K562 (cell line): ENCODE data around the gene TRABD2B. TPM values are rescaled to one million over a fixed set of nuclear protein-coding genes. Genes with fewer than 3 reads are reported as not detected.

ENCODE experiments used
- ATAC-seq: fragments of 200-7000 bp; cut with Tn5 transposase; 3 replicates; pipeline ENCODE4 v1.9.1; 2020; ENCODE audit warnings: moderate library complexity
- BruUV-seq: library from RNA; stranded (reverse); fragments of 400-500 nt; replicated peaks from 2 replicates; lab custom pipeline; 2021; lab: Mats Ljungman, UMichigan
- CTCF ChIA-PET: fragments of 300-600 bp; formaldehyde crosslinking; extraction: SDS; loops from one replicate; lab custom pipeline; 2021; ENCODE audit warnings: low intra/inter-chr PET ratio; lab: Yijun Ruan, JAX
- POLR2A ChIA-PET: fragments of 300-600, 350-650 bp; sonication (Branson Sonifier 250); formaldehyde crosslinking; extraction: SDS; loops from one replicate; lab custom pipeline; 2021; ENCODE audit warnings: antibody characterized with exemption, inconsistent platforms; lab: Yijun Ruan, JAX
- DNase-seq, 4 experiments: peaks; one replicate each; pipeline versions ENCODE4 v3.0.0 to v3.0.0-alpha.2; 2011 to 2018; ENCODE audit warnings: low spot score in 3 of 4, mixed read lengths in 3 of 4; ENCODE audit errors: extremely low read depth in 1 of 4
- FAIRE-seq: peaks from 2 replicates; lab custom pipeline; 2011; peaks lifted over from hg19 to GRCh38; lab: Jason Lieb, UNC
- H2AFZ ChIP-seq: 2 replicates; pipeline ENCODE4 v1.6.0; 2011; ENCODE audit warnings: low read depth, low read length, control low read depth, inconsistent platforms
- H3K27ac ChIP-seq: fragments of 200-600 bp; 3 replicates; pipeline ENCODE4 v1.8.0; 2011; ENCODE audit warnings: low read depth, mild to moderate bottlenecking, control low read depth, inconsistent platforms, low read length, moderate library complexity, mixed read lengths; ENCODE audit errors: extremely low read depth
- H3K27me3 ChIP-seq, 2 experiments: fragments of 300-600 bp in 1 of 2; 2 replicates in 1 of 2; 3 replicates in 1 of 2; pipeline versions ENCODE4 v1.6.0 to v1.8.0; 2011; ENCODE audit warnings: inconsistent platforms in 2 of 2, low read length in 2 of 2, mild to moderate bottlenecking in 1 of 2, mixed read lengths in 1 of 2, moderate library complexity in 1 of 2; ENCODE audit not compliant: control insufficient read depth in 2 of 2, insufficient read depth in 2 of 2
- H3K36me3 ChIP-seq: fragments of 300-600 bp; 3 replicates; pipeline ENCODE4 v1.8.0; 2011; ENCODE audit warnings: mild to moderate bottlenecking, low read length, inconsistent platforms; ENCODE audit not compliant: control insufficient read depth, insufficient read depth
- H3K4me1 ChIP-seq, 2 experiments: fragments of 200-600 bp in 1 of 2; replicated peaks in 1 of 2; 2 replicates in 1 of 2; 3 replicates in 1 of 2; pipeline versions ENCODE4 v1.5.1 to v1.8.0; 2011; ENCODE audit warnings: inconsistent platforms in 2 of 2, low read length in 2 of 2, mild to moderate bottlenecking in 1 of 2, mixed read lengths in 1 of 2, moderate library complexity in 1 of 2; ENCODE audit not compliant: control insufficient read depth in 2 of 2, insufficient read depth in 2 of 2
- H3K4me2 ChIP-seq: 2 replicates; pipeline ENCODE4 v1.6.1; 2011; ENCODE audit warnings: low read length, control low read depth, inconsistent platforms, mixed read lengths; ENCODE audit not compliant: insufficient read depth
- H3K4me3 ChIP-seq: fragments of 200-600 bp; sonication (generic), shearing (Covaris generic); 2 replicates; pipeline ENCODE4 v1.5.1; 2016; ENCODE audit warnings: control low read depth, inconsistent platforms
- H3K79me2 ChIP-seq: fragments of 200-600 bp; 3 replicates; pipeline ENCODE4 v1.8.0; 2011; ENCODE audit warnings: low read length, inconsistent platforms; ENCODE audit not compliant: control insufficient read depth, insufficient read depth
- H3K9ac ChIP-seq, 2 experiments: 2 replicates each; pipeline versions ENCODE4 v1.6.0 to v1.6.1; 2011; ENCODE audit warnings: low read depth in 2 of 2, low read length in 2 of 2, control low read depth in 1 of 2, inconsistent platforms in 1 of 2, mild to moderate bottlenecking in 1 of 2, mixed read lengths in 1 of 2; ENCODE audit not compliant: insufficient read depth in 1 of 2
- H3K9me1 ChIP-seq: one replicate; pipeline ENCODE4 v1.6.0; 2011; ENCODE audit warnings: inconsistent platforms, mild to moderate bottlenecking, low read length, moderate library complexity; ENCODE audit not compliant: control insufficient read depth, insufficient read depth
- H3K9me3 ChIP-seq: replicated peaks from 2 replicates; pipeline ENCODE4 v1.5.1; 2011; ENCODE audit warnings: low read depth, low read length, inconsistent platforms; ENCODE audit not compliant: control insufficient read depth, insufficient read depth
- H4K20me1 ChIP-seq: replicated peaks from 2 replicates; pipeline ENCODE4 v1.6.1; 2011; ENCODE audit warnings: low read length, inconsistent platforms, mixed read lengths; ENCODE audit not compliant: control insufficient read depth, insufficient read depth
- MIER1 ChIP-seq: fragments of 450-650 bp; IDR thresholded peaks from 2 replicates; pipeline ENCODE4 v1.6.1; 2016; ENCODE audit warnings: antibody characterized with exemption, mild to moderate bottlenecking, low read depth
- NCOA4 ChIP-seq: fragments of 450-650 bp; IDR thresholded peaks from 2 replicates; pipeline ENCODE4 v1.6.1; 2018; ENCODE audit warnings: mild to moderate bottlenecking; ENCODE audit not compliant: partially characterized antibody
- NCOA6 ChIP-seq: fragments of 450-650 bp; IDR thresholded peaks from 2 replicates; pipeline ENCODE4 v1.6.1; 2017; ENCODE audit warnings: mild to moderate bottlenecking
- NR2F6 ChIP-seq: fragments of 450-650 bp; formaldehyde crosslinking; IDR thresholded peaks from 2 replicates; pipeline ENCODE4 v1.4.0; 2020; ENCODE audit warnings: mild to moderate bottlenecking
- NRF1 ChIP-seq, 2 experiments: fragments of 450-650 bp; IDR thresholded peaks in 1 of 2; conservative IDR thresholded peaks in 1 of 2; 2 replicates each; pipeline ENCODE4 v1.6.1; 2014; ENCODE audit warnings: mild to moderate bottlenecking in 2 of 2
- SPI1 ChIP-seq: IDR thresholded peaks from 2 replicates; pipeline ENCODE4 v1.6.1; 2011; ENCODE audit warnings: low read depth, low read length, control low read depth, borderline replicate concordance
- SREBF2 ChIP-seq: sonication (generic); formaldehyde crosslinking; IDR thresholded peaks from 2 replicates; pipeline ENCODE4 v1.4.0; 2020; ENCODE audit warnings: mild to moderate bottlenecking, missing genetic modification reagents
- ZKSCAN3 ChIP-seq: fragments of 250-450 bp; sonication (Bioruptor Pico); IDR thresholded peaks from 2 replicates; pipeline ENCODE4 v1.4.0; 2020
- ZNF133 ChIP-seq: fragments of 250-450 bp; sonication (Bioruptor Pico); IDR thresholded peaks from 2 replicates; pipeline ENCODE4 v1.4.0; 2020; ENCODE audit warnings: mild to moderate bottlenecking
- ZNF780A ChIP-seq: fragments of 250-450 bp; sonication (Bioruptor Pico); IDR thresholded peaks from 2 replicates; pipeline ENCODE4 v1.5.0; 2021; ENCODE audit warnings: mild to moderate bottlenecking
- WGBS: fragments of 100-300 bp; shearing (Covaris generic); methylation state at CpG from one replicate; pipeline ENCODE4 v1.1.6; 2016; ENCODE audit warnings: low coverage, mixed read lengths; ENCODE audit not compliant: insufficient coverage; ENCODE audit errors: missing lambda C conversion rate; 5-methylcytosine and 5-hydroxymethylcytosine counted together
- in situ Hi-C: fragments of 300-500 bp; cut with MboI; formaldehyde crosslinking; loops from 4 replicates; pipeline ENCODE4 v1.15.0; 2018; ENCODE audit warnings: inconsistent platforms, mixed read lengths
- intact Hi-C: fragments of 100-400 bp; cut with micrococcal nuclease; formaldehyde crosslinking; loops from 2 replicates; pipeline ENCODE4 v1.14.2; 2022
- polyA plus RNA-seq, 8 experiments: library from polyadenylated mRNA; depleted of rRNA in 4 of 8; stranded (reverse) in 5 of 8; unstranded in 3 of 8; fragments of >200 nt; fragmentation: Nextera tagmentation in 2 of 8; fragmentation: Illumina TruSeq in 1 of 8; extraction: Ambion mirVana in 2 of 8; extraction: Trizol in 1 of 8; gene quantifications; 2 replicates each; pipeline versions ENCODE4 v1.2.1 to v1.2.3, GENCODE V29; 2011 to 2014; ENCODE audit warnings: inconsistent platforms in 1 of 8, missing spikeins in 1 of 8
- total RNA-seq, 7 experiments: library from RNA; depleted of rRNA in 6 of 7; stranded (reverse); fragments of >200 nt in 6 of 7; fragmentation: Illumina TruSeq in 2 of 7; extraction: Trizol in 2 of 7; gene quantifications; 2 replicates each; pipeline versions ENCODE4 v1.2.1 to v1.2.3, GENCODE V29; 2011 to 2021; ENCODE audit warnings: low replicate concordance in 1 of 7
- TF ChIP-seq, protein P1 (sequence below): conservative IDR thresholded peaks from 2 replicates; pipeline ENCODE4 v1.6.1; 2011; ENCODE audit warnings: low read depth, mild to moderate bottlenecking, low read length; ENCODE audit not compliant: control insufficient read depth
- TF ChIP-seq, protein P2 (sequence below), 2 experiments: fragments of 450-650 bp; conservative IDR thresholded peaks; 2 replicates each; pipeline ENCODE4 v1.6.1; 2017; ENCODE audit warnings: mild to moderate bottlenecking in 2 of 2, moderate library complexity in 2 of 2

Gene TRABD2B
- total and polyA plus RNA-seq, 9 of the 15 experiments (the other 6 are each of a cell fraction or from before 2014, with no cell fraction given) = not detected

DNA sequence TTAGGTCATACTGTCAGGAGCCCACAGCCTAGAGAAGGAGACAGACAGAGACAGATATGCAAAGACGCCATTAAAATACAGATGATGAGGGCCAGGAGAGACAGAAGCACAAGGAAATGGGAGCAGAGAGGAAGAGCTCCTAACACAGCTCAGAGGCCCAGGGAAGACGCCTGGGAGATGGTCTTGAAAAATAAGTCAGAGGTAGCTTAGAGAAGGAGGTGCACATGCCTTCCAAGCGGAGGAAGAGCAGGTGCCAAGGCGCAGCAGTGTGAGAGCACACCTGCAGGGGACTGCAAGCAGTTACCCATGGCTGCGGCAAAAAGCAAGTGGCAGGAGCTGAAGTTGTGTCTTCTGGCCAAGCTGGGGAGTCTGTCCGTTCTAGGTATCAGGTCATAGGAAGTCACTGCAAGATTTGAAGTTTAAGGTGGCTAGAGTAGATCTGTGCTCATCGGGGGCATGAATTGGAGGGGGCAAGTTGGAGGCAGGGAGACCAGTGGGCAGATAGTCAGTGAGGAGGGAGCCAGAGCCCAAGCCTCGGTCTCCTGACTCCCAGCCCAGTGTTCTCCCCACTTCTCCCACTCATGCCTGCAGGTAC is 1.3 kb upstream of the TRABD2B start:
- Histone ChIP-seq H3K4me3 (no peak overlapping the region), H3K9me3 (no peaks in the 10 kb centered on the region), H3K9me1 (no peaks in the 10 kb centered on the region), H3K27ac (no peak overlapping the region), H4K20me1 (0 out of 2 replicates have a peak, but pooled peaks cover 4% of the 10 kb centered on the region), H3K9ac (no peak overlapping the region)
- no TSS peak for BruUV-seq
- ATAC-seq = no peak
- POLR2A ChIA-PET = interaction anchor here (0.5 to 1.3 kb wide), 5 partner anchors 20 to 500 kb away, joined by 3 to 4 read pairs (median 3); no protein-coding TSS in a partner anchor
- in situ Hi-C loops = no loop called here
- intact Hi-C loops = no loop called here
- 3% methylated on average over 8 of the region's 8 CpGs for WGBS
- no peak for FAIRE-seq
- TF ChIP-seq NRF1 (conservative IDR thresholded peaks at IDR 0.05 in 1 of 2, IDR thresholded peaks at IDR 0.05 in 1 of 2) (no peak), NR2F6 (CRISPR knock-in tag) (no peak), SREBF2 (CRISPR knock-in tag) (no peak), SPI1 (no peak), ZNF780A (CRISPR knock-in tag) (no peak), NCOA4 (no peak), ZNF133 (no peak), ZKSCAN3 (no peak), NCOA6 (no peak), MIER1 (no peak)
- TF ChIP-seq, protein P1, sequence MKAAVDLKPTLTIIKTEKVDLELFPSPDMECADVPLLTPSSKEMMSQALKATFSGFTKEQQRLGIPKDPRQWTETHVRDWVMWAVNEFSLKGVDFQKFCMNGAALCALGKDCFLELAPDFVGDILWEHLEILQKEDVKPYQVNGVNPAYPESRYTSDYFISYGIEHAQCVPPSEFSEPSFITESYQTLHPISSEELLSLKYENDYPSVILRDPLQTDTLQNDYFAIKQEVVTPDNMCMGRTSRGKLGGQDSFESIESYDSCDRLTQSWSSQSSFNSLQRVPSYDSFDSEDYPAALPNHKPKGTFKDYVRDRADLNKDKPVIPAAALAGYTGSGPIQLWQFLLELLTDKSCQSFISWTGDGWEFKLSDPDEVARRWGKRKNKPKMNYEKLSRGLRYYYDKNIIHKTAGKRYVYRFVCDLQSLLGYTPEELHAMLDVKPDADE = no peak
- TF ChIP-seq, protein P2, sequence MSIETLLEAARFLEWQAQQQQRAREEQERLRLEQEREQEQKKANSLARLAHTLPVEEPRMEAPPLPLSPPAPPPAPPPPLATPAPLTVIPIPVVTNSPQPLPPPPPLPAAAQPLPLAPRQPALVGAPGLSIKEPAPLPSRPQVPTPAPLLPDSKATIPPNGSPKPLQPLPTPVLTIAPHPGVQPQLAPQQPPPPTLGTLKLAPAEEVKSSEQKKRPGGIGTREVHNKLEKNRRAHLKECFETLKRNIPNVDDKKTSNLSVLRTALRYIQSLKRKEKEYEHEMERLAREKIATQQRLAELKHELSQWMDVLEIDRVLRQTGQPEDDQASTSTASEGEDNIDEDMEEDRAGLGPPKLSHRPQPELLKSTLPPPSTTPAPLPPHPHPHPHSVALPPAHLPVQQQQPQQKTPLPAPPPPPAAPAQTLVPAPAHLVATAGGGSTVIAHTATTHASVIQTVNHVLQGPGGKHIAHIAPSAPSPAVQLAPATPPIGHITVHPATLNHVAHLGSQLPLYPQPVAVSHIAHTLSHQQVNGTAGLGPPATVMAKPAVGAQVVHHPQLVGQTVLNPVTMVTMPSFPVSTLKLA (conservative IDR thresholded peaks at IDR 0.05) = no peak
- TF ChIP-seq, all 486 proteins: peak for 0
- DNase-seq = no peak
- Histone ChIP-seq H3K4me1 (peaks cover 0 to 5% of the 10 kb centered on the region in 2 experiments; a peak in 2 of 5 replicates), H3K36me3 (no peaks in the 10 kb centered on the region), H3K27me3 (peaks cover 6 to 42% of the 10 kb centered on the region in 2 experiments), H2AFZ (no peak overlapping the region), H3K79me2 (no peaks in the 10 kb centered on the region), H3K4me2 (no peak overlapping the region)
- CTCF ChIA-PET = interaction anchor here (3.2 kb wide), 1 partner anchor 62 kb away, joined by 29 read pairs; no protein-coding TSS in a partner anchor
